NCI-H187 (cell line): ENCODE data around the gene CFTR.
"Not testable (repeated sequence)": the region's sequence is repeated elsewhere in the genome, so short reads cannot be mapped to it uniquely, and the experiment has no call there.

ENCODE experiments used
- DNase-seq, 2 experiments: peaks; one replicate each; lab custom pipeline; 2025; lab: John Stamatoyannopoulos, UW

Gene CFTR

DNA sequence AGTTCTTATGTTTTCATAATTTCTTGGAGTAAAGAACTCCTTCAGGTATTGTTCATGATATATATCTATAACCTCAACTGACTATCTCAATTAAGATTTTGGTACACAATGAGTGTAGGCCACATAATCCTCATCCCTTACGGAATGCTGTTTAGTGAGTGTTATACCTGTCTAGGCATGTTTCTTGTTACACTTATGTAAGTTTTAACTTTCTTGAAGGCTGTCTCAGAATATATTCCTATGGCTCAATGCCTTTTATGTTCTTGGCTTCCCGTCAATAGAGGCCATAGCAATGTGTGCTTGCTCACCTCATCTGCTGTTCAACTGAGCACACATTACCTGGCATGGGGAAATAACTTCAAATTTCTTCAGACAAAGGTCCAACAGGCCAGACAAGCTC, 208.3 kb downstream of the CFTR start:
- no peak for DNase-seq

DNA sequence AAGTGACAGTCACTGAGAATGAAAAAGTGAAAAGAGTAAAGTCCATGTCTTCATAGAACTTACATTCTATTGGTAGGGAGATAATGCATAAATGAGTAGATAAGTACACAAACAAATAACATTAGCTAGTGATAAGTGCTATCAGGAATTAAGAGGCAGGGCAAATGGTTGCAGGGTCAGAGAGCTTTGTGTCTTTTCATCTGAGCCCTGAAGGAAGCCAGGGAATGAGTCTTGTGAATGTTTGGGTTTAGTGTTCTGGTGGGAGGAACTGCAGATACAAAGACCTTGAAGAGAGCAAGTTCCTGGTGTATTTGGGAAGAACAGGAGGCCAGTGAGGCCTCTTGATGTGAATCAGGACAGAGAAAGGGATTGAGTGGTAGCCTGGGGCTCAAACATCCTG, 209.6 kb downstream of the CFTR start:
- no peak for DNase-seq

DNA sequence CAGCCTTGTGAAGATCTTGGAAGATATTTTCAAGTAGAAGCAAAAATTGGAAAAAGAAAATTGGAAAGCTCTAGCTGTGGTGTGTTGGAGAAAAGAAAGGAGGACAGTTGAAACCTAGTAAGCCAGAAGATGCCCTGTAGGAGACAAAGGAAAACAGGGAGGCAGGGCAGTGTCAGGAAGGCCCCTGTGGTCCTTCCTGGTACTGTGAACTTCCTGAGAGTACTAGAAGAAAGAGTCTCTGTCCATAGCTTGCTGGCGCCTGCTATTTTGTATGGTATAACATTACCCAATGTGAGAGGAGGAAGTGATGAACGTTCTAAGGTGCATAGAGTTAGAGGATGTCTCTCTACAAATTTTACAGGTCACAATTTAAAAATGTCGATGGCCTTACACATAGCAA, 210.3 kb downstream of the CFTR start:
- no peak for DNase-seq

DNA sequence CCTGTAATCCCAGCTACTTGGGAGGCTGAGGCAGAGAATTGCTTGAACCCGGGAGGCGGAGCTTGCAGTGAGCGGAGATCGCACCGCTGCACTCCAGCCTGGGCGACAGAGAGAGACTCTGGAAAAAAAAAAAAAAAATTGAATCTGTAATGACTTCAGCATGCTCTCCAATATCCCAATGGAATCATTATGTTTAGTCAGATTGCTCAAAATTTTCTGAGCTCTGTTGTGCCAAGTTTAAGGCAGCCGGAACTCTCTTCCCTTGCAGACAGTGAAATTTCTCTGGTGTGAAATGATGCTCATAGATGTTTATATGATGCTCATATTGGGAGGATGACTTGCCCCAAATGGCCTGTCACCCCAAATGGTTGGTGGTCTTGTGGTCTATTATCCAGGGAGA, 212.5 kb downstream of the CFTR start:
- DNase-seq, result no peak

DNA sequence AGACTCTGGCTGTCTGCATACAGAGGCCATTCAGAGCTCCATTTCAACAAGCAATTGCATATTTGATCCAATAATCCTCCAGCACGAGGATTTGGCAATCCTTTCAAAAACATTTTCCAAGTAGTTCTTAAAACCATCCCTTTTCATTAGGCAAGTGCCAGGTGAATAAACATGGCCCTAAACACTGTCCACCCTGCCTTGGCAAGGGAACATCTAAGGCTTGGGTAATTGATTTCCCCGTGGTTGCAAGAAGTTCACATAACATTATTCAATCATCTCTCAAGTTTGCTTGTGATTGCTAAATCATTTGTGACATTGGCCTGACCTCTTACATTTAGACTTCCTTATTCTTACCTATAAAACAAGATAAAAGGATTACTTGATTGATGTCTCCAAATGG, 218.2 kb downstream of the CFTR start:
- DNase-seq, result no peak

DNA sequence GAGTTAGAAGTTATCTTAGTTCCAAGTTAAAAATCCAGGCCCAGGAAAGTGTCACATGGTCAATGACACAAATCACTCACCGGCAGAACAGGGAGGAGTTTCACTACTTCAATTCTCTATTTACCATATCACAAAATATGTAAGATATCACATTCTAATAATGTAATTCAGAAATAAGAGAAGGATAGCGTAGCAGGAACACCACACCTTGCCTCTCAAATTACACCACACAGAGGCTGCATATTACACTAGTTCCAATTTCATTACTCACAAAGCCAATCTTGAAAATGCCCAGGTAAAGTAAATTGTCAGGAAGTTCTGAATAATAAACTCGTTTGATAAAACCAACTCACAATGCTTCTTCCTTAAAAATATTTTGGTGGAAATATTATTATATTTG, 224.2 kb downstream of the CFTR start:
- DNase-seq, result no peak

DNA sequence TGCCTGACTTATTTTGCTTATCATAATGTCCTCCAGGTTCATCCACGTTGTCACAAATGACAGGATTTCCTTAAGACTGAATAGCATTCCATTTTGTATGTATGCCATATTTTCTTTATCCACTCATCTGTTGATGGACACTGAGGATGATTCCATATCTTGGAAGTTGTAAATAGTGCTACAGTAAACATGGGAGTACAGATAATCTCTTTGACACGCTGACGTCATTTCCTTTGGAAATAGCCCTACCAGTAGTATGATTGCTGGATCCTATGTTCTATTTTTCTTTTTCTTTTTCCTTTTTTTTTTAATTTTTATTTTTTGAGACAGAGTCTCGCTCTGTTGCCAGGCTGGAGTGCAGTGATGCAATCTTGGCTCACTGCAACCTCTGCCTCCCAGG, 225.8 kb downstream of the CFTR start:
- no peak for DNase-seq

DNA sequence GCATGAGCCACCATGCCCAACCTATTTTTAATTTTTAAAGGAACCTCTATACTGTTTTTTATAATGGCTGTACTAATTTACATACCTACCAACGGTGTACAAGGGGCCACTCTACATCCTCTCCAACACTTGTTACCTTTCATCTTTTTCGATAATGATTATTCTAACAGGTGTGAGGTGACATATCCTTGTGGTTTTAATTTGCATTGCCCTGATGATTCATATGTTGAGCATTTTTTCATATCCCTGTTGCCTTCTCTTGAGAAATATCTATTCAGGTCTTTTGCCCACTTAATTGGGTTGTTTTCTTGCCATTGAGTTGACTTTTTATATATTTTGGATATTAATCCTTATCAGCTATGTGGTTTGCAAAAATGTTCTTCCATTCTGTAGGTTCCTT, 226.4 kb downstream of the CFTR start:
- DNase-seq, result no peak

DNA sequence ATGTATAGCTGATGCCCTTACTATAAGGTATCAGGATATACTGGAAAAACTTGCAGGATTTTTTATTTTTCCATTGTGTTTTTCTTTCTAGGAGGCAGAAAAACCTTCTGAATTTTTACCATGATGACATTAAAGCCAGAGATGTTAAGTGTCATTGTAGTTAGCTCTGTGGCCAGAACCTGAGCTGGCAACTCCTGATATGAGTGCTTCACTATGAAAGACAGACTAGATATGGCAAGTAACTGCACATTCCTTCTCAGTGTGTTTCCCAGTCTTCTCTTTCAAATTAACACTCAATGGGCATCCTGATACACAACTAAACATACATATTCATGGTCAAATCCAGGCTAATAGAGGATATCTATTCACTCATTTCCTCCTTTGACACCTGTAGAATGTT, 227.3 kb downstream of the CFTR start:
- DNase-seq, result no peak

DNA sequence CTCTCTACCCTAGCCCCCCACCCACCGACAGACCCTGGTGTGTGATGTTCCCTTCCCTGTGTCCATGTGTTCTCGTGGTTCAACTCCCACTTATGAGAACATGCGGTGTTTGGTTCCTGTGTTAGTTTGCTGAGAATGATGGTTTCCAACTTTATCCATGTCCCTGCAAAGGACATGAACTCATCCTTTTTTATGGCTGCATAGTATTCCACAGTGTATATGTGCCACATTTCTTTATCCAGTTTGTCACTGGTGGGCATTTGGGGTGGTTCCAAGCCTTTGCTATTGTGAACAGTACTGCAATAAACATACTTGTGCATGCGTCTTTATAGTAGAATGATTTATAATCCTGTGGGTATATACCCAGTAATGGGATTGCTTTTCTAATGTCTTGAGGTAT, 228.3 kb downstream of the CFTR start:
- DNase-seq, result not testable (repeated sequence)

DNA sequence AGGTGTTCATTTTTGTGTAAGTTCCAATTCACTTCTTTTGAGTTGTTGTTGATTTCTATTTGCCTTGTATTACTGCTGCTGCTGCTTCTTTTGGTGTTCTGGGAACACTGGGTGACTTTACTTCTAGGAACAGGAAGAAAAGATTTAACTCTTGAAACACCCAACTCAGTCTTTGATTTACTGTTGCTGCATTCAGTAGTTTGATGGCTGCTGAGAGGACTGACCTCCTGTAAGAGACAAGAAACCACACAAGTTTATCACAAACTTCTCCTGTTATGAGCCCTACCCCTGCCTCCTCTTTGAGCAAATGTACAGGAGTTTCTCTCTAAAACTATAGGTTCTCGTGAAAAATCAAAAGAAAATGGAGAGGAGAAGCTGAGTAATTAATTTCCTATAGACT, 231.7 kb downstream of the CFTR start:
- DNase-seq, result no peak

DNA sequence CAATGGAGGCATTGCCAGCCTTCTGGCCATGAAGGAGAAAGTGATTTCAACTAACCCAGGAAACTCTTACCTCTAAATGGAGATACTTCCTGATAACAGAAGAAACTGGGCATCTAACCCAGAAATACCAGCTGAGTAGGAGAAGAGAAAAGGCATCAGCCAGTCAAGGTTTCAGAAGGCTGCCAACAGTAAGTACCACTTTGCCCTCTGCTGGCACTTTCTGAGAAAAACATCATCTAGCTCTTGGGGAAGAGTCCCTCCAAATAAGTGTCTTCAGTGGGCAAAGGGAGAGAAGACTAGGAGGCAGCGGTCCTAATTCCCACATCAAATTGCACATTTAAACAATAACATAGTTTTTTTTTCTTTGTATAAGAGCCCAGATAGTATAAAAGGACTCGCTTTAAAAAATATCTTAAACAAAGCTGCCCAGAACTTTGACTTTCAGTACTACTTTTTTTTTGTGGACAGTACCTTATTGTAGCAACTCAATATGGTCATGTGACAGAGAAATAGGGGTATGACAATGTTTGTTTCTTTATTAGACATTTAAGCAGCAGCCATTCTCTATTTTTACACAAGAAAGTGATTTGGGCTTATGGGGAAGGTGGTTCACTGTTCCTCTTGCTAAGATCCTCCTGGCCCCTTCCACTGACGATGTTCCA, 236.1 kb downstream of the CFTR start:
- DNase-seq, result peak in 1 of 2 experiments; percentile 11

DNA sequence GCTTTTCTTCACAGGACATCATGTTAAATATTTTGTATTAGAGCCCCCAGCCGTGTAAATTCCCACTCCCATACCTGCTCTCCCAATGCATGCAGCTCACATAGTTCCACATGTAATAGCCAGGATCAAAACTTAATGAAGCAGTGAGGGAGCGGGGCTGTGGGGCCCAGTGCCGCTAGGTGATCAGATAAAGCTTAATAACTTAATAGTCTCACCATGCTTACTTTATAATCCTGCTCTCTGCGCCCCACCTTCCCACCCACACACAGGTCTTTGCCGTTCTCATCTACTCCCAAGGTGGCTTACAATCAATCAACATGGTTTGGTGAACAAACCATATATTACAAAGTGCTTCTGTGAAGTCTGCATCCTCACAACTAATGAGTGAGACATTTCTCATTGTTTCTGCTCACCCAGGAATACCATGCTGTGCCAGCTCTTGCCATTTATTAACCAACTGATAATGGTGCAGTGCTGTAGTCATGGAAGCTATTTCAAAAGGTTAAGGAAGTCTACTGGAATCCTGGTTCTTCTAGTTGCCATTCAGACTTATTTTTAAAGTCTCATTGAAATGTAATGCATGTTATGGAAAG, 237.0 kb downstream of the CFTR start:
- DNase-seq, result no peak

DNA sequence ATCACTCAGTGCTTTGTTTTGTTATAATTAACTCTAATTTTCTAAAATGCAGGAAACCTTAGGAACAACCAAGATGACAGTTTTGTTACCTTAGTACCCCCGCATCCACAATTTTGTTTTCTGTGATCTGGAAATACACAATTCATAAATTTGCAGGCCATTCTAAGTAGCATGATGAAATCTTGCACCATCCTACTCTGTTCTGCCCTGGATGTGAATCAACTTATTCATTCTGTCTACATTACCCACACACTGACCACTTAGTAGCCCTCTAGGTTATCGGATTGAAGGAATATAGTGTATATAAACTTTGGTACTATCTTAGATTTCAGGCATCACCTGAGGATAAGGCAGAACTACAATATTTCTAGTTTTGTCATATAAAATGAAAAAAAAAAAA, 237.5 kb downstream of the CFTR start:
- DNase-seq, result no peak
